IPS-15b (cell line): ENCODE results near the gene POU6F2.

Experiments
- H3K27me3 ChIP-seq: one replicate; pipeline ENCODE4 v1.6.1; 2013; ENCODE audit warnings: low read length; ENCODE audit not compliant: control insufficient read depth, insufficient read depth
- H3K36me3 ChIP-seq: one replicate; pipeline ENCODE4 v1.6.1; 2013; ENCODE audit warnings: low read length; ENCODE audit not compliant: control insufficient read depth, insufficient read depth
- H3K4me1 ChIP-seq: one replicate; pipeline ENCODE4 v1.6.1; 2013; ENCODE audit warnings: mild to moderate bottlenecking, low read length; ENCODE audit not compliant: control insufficient read depth, insufficient read depth
- H3K4me3 ChIP-seq: one replicate; pipeline ENCODE4 v1.5.1; 2013; ENCODE audit warnings: low read depth, low read length
- H3K9ac ChIP-seq: one replicate; pipeline ENCODE4 v1.6.1; 2013; ENCODE audit warnings: low read depth, mild to moderate bottlenecking, low read length
- H3K9me3 ChIP-seq: one replicate; pipeline ENCODE4 v1.6.1; 2013; ENCODE audit warnings: mild to moderate bottlenecking, low read length; ENCODE audit not compliant: control insufficient read depth, insufficient read depth

The POU6F2 gene

DNA sequence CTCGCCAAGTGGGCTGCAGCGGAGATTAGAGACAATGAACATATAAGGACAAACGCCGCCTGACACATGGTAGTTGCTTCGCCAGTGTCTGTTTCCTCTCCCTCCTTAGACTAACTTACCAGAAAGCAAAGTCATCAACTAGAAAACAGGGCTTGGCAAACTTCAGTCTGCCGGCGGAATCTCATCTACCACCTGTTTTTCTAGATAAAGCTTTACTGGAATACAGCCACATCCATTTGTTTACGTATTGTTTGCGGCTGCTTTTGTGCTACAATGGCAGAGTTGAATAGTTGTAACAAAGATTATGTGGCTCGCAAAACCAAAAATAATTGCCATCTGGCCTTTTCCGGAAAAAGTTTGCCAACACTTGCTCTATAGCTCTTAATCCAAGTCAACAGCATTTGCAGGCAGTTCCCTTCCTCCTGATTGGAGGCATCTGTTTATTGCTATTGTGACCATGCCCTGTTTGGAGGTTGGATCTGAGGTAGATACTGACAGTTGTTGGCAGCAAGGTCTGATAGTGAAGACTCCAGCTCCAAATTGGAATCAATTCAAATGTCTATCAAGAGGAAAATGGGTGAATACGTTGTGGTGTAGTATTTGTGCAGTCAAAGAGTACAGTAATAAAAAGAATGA, 260.6 kb downstream of the POU6F2 start:
- no peaks in the 10 kb centered on the region for H3K4me1 ChIP-seq
- H3K9me3 ChIP-seq = no peaks in the 10 kb centered on the region
- no peak overlapping the region for H3K9ac ChIP-seq
- H3K4me3 ChIP-seq = no peak overlapping the region
- no peaks in the 10 kb centered on the region for H3K27me3 ChIP-seq
- H3K36me3 ChIP-seq = no peaks in the 10 kb centered on the region

DNA sequence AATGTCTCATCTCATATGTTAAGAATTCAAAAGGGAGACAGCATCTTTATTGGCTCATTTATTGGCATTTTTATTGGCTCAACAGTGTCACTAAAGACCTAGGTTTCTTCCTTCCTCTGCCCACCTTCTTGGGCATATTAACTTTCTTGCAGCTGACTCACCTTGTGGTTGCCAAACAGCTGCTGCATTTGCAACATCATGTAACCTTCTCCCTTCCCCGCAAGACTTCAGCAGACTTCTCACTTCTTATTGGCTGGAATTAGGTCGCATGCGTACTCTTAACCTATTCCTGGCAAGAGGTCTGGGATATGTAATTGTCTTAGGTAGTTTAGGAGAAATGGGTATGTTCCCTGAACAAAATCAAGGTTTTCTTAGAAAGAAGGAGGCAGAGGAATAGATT, 263.2 kb downstream of the POU6F2 start:
- Histone ChIP-seq H3K27me3 (no peaks in the 10 kb centered on the region), H3K4me3 (no peak overlapping the region), H3K9me3 (no peaks in the 10 kb centered on the region), H3K9ac (no peak overlapping the region), H3K36me3 (no peaks in the 10 kb centered on the region), H3K4me1 (no peaks in the 10 kb centered on the region)

DNA sequence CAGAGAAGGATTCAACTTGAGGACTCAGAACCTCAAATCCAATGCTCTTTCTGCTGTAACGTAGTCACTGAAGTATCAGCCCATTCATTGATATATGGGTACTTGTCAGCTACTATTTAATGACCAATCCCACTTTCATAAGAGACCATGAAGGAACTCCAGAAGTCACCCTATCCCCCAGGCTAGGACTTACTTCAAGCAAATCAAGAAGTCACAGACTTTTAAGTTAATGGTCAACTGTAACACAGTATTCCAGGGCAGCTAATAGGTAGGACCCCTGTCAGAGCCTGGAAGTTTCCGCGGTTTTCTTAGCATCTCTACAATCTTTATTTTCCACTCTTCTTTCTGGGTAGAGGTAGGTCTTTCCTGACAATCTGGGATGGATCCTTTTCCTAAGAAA, 269.9 kb downstream of the POU6F2 start:
- H3K4me3 ChIP-seq = no peak overlapping the region
- no peaks in the 10 kb centered on the region for H3K9me3 ChIP-seq
- no peaks in the 10 kb centered on the region for H3K27me3 ChIP-seq
- no peaks in the 10 kb centered on the region for H3K36me3 ChIP-seq
- H3K9ac ChIP-seq = no peak overlapping the region
- peaks cover 3% of the 10 kb centered on the region for H3K4me1 ChIP-seq

DNA sequence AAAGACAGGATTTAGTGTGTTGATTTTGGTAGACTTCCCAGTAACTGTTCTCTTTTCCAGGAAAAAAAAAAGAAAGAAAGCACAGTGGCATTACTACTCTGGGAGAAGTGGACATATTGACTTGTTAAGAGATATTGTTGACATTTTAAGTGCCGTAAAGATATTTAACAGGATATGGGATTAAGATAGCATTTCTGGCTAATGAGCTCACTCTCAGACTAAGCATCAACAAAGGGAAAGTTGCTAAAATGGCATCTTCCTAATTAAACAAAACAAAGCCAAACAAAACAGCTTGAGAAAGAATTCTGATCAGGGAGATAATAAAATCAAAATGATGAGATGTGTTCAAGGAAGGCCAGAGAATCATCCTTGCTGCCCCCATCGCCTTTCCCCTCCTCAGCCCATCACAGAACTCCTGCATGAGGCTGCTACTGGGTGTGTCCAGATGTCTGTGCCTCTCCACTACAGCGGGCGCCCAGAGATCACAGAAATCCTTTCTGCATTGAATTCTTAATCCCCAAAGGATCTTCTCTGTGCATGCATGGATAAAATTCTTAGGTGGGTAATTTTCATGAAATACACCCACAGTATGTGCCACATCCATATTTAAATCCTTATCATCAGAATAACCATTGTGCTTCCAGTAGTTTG, 270.5 kb downstream of the POU6F2 start:
- no peak overlapping the region for H3K4me3 ChIP-seq
- H3K36me3 ChIP-seq = no peaks in the 10 kb centered on the region
- H3K27me3 ChIP-seq = no peaks in the 10 kb centered on the region
- H3K4me1 ChIP-seq = peaks cover 3% of the 10 kb centered on the region
- H3K9me3 ChIP-seq = no peaks in the 10 kb centered on the region
- no peak overlapping the region for H3K9ac ChIP-seq

DNA sequence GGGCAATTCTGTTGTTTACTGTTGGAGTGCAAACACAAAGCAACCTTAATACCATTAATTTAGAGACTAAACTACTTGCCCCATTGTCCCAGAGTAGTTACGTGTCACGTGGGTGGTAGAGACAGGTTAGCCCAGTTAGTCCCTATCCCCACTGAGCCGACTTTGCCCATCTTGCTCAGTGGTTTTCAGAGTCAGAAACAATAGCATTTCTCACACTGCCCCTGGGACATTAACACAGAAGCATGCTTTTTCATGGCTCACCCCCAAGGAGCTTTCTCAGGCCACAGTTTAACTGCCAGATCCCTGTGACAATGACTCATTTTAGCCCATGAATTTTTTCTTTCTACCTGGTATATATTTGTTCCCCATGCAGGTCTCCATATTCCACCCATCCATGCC, 271.0 kb downstream of the POU6F2 start:
- no peaks in the 10 kb centered on the region for H3K27me3 ChIP-seq
- H3K9me3 ChIP-seq = no peaks in the 10 kb centered on the region
- no peak overlapping the region for H3K9ac ChIP-seq
- H3K4me1 ChIP-seq = peaks cover 3% of the 10 kb centered on the region
- H3K36me3 ChIP-seq = no peaks in the 10 kb centered on the region
- H3K4me3 ChIP-seq = no peak overlapping the region

DNA sequence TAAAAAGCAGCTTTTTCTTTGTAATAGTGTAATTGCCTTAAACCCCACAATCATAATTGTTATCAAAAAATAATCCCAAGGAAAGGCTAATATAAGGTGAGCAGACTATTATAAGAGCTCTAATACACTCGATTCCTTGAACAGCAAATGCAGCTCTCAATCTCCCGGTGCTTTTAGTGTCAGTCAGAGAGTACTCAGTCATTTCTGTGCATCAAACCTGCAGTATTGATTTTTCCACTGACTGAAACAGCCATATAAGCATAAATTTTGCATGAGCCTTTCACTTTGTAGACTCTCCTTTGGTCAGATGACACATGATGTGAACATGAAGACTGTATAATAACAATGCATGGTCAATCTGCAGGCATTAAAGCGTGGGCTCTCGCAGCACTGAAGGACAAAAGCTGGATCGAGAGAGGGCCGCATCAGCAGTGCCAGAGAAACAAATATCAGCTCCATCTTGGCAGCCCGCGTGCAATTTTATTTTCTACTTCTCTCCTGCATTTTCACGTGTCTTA, 272.0 kb downstream of the POU6F2 start:
- H3K9ac ChIP-seq = no peak overlapping the region
- no peak overlapping the region for H3K4me3 ChIP-seq
- no peaks in the 10 kb centered on the region for H3K36me3 ChIP-seq
- no peaks in the 10 kb centered on the region for H3K27me3 ChIP-seq
- no peaks in the 10 kb centered on the region for H3K9me3 ChIP-seq
- H3K4me1 ChIP-seq = peaks cover 3% of the 10 kb centered on the region

DNA sequence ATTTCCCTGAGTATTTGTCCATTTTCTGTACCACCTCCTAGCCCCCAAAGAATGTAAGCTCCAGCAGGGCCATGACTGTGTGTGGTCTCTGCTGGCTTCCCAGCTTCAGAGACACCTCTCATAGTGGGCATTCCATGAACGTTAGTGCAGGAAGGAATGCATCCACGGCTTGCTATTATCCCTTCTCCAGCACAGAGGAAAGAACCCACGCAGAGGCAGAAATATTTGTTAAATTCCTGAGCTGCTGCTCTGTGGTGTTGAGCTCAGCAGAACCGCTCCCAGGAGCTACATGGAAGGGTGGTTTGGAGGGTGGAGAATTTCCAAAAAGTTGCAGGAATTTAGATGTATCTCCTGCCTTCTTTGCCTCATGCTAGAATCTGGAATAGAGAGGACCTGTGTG, 275.2 kb downstream of the POU6F2 start:
- H3K9ac ChIP-seq = no peak overlapping the region
- H3K9me3 ChIP-seq = no peaks in the 10 kb centered on the region
- no peaks in the 10 kb centered on the region for H3K27me3 ChIP-seq
- H3K36me3 ChIP-seq = no peaks in the 10 kb centered on the region
- no peak overlapping the region for H3K4me3 ChIP-seq
- H3K4me1 ChIP-seq = peaks cover 3% of the 10 kb centered on the region

DNA sequence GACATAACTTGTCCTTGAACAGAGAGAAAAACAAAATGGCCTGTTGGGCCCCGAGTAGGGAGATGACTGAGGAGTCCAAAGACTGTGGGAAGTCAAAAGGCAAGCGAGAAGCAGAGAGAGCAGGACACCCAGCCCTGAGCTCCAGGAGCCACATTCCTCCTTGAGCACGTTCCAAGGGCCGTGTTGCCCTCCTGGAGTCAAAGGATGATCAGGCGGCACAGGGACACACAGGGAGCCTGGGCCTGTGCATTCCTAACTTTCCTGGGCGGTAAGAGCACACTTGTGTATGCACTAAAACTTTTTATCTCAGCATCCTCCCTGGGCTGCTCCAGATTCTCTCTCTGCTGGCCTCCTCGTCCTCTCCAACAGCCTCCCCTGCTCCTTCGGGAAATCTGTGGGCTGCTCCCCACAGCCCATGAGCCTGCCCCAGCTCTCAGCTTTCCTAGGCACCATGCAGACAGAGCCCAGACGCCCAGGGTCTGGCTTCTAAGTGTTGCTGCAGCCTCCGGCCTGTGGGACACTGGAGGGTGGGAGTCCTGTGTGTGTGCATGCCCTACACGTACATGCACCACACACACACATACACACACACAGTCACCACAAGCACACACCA, 281.8 kb downstream of the POU6F2 start:
- Histone ChIP-seq H3K9ac (no peak overlapping the region), H3K4me1 (peaks cover 2% of the 10 kb centered on the region), H3K4me3 (no peak overlapping the region), H3K27me3 (no peaks in the 10 kb centered on the region), H3K36me3 (no peaks in the 10 kb centered on the region), H3K9me3 (no peaks in the 10 kb centered on the region)

DNA sequence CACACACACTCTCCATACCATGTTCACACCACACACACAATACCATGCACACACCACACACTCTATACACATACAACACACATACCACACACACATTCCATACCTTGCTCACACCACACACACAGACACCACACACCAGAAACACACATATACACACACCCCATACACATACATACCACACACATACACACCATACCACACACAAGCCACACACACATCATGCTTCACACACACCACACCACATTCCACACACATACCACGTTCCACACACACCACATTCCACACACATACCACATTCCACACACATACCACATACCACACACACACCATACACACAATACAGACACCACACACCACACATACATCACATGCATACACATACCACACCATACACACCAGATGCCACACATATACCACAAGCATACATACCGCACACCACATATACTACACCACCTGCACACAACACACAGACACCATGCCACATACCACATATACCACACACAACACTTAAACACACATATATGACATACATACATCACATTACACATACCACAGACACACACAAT, 282.7 kb downstream of the POU6F2 start:
- Histone ChIP-seq H3K4me3 (no peak overlapping the region), H3K9me3 (no peaks in the 10 kb centered on the region), H3K9ac (no peak overlapping the region), H3K4me1 (peaks cover 2% of the 10 kb centered on the region), H3K36me3 (no peaks in the 10 kb centered on the region), H3K27me3 (no peaks in the 10 kb centered on the region)

DNA sequence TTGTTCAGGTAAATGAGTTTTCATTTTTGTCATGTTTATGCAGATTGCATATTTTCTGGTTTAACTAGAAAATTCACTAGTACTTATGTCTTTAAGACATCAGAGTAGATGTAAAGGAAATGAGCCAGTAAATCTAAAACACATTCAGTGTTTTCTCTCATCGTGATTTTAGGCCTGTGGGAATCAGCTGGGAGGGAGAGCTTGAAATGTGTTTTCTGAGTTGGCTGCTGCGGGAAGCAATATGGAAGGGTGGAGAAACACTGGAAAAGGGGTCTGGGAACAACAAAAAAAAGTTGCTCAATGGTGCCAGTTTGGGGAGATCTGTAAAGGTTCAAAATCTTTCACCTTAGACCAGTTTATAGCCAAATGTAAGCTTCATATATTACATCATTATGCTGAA, 284.1 kb downstream of the POU6F2 start:
- Histone ChIP-seq H3K9ac (no peak overlapping the region), H3K36me3 (no peaks in the 10 kb centered on the region), H3K9me3 (no peaks in the 10 kb centered on the region), H3K4me1 (peaks cover 10% of the 10 kb centered on the region), H3K27me3 (no peaks in the 10 kb centered on the region), H3K4me3 (no peak overlapping the region)

DNA sequence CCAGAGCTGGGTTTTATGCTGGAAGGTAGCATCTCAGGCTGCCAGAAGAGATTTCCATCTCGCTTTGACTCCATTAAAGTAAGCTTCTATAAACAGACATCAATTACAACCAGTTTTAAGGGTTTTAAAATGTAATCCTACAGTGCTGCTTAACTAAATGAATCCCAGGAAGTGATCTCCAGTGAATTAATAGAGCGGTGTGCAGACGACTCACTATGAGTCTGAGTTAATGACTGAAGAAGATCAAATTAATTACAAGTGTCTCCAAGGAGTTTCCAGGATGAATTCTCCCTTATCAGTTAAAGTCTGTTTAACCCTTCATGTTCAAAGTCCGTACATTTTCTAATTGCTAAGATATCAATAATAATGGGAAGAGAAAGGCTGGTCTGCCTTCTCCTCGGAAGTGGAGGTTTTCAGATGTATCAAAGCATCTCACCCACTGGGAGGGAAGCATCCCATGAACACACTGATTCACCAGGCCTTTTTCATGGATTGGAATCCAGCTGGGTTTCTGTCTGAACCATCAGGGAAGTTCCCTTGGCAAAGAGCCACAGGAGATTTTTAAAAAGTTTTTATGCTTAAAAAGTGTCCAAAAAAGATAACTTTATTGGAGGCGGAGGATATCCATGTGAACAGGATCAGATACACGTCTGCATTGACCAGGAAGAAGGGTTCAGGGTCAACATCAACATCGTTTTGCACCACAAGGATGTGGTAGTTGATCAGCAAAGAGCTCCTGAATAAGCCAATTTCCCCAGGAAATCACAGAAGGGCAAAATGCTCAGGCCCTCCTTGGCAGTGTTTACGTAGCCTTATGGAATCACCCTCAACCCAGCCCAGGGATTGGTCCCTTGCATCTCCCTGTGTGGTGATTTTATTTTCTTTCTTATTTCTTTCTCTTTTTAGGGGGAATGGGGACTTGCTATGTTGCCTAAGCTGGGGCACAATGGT, 288.2 kb downstream of the POU6F2 start:
- H3K36me3 ChIP-seq = no peaks in the 10 kb centered on the region
- H3K4me1 ChIP-seq = peaks cover 8% of the 10 kb centered on the region
- H3K27me3 ChIP-seq = no peaks in the 10 kb centered on the region
- H3K9ac ChIP-seq = no peak overlapping the region
- no peak overlapping the region for H3K4me3 ChIP-seq
- H3K9me3 ChIP-seq = no peaks in the 10 kb centered on the region
